Heart left ventricle (tissue), 16 donors: ENCODE measurements around the gene KCTD21. TPM values are rescaled to one million over a fixed set of nuclear protein-coding genes. Genes with fewer than 3 reads are reported as not detected.

Experiments
- ATAC-seq, 4 donors: fragments of 200-7000 bp; cut with Tn5 transposase; one replicate each; pipeline ENCODE4 v1.9.1; 2020 to 2022; ENCODE audit warnings: moderate library complexity in 4 of 4, mild to moderate bottlenecking in 3 of 4, moderate number of reproducible peaks in 1 of 4
- DNase-seq, 5 donors: peaks; one replicate each; pipeline ENCODE4 v3.0.0-alpha.2; 2020
- H3K27ac ChIP-seq, 12 donors: fragments of 200-600 bp; sonication (generic) in 4 of 12; one replicate each; pipeline versions ENCODE4 v1.5.0 to v1.8.0; 2016 to 2022; ENCODE audit warnings: mild to moderate bottlenecking in 2 of 12
- H3K27me3 ChIP-seq, 9 donors: fragments of 200-600 bp; sonication (generic) in 2 of 9; one replicate each; pipeline versions ENCODE4 v1.5.1 to v1.8.0; 2016 to 2022; ENCODE audit warnings: mild to moderate bottlenecking in 3 of 9
- H3K36me3 ChIP-seq, 9 donors: fragments of 200-600 bp; sonication (generic) in 2 of 9; one replicate each; pipeline versions ENCODE4 v1.5.0 to v1.8.0; 2018 to 2022; ENCODE audit warnings: mild to moderate bottlenecking in 2 of 9
- H3K4me1 ChIP-seq, 12 donors: fragments of 200-600 bp; sonication (generic) in 4 of 12; one replicate each; pipeline versions ENCODE4 v1.5.0 to v1.8.0; 2016 to 2022; ENCODE audit warnings: mild to moderate bottlenecking in 3 of 12
- H3K4me3 ChIP-seq, 12 donors: fragments of 200-600 bp; sonication (generic) in 4 of 12; one replicate each; pipeline versions ENCODE4 v1.5.0 to v1.8.0; 2017 to 2022; ENCODE audit warnings: mild to moderate bottlenecking in 9 of 12, moderate library complexity in 4 of 12
- H3K9me3 ChIP-seq, 12 donors: fragments of 200-600 bp; sonication (generic) in 4 of 12; one replicate each; pipeline versions ENCODE4 v1.5.0 to v1.8.0; 2016 to 2022; ENCODE audit warnings: mild to moderate bottlenecking in 1 of 12
- CTCF ChIP-seq, 12 donors: fragments of 200-600 bp; sonication (generic) in 4 of 12; IDR thresholded peaks; one replicate each; pipeline versions ENCODE4 v1.5.0 to v1.8.0; 2018 to 2022; ENCODE audit warnings: antibody characterized with exemption in 12 of 12, mild to moderate bottlenecking in 5 of 12
- POLR2A ChIP-seq, 2 donors: fragments of 450-650 bp; IDR thresholded peaks; one replicate each; pipeline ENCODE4 v1.6.1; 2017; ENCODE audit warnings: antibody characterized with exemption in 2 of 2, mild to moderate bottlenecking in 2 of 2, moderate library complexity in 2 of 2
- WGBS, 4 donors: extraction: QIAGEN DNeasy Blood & Tissue Kit in 2 of 4; methylation state at CpG; one replicate each; pipeline versions ENCODE4 v1.1.5 to v1.1.7; 2013 to 2018; 5-methylcytosine and 5-hydroxymethylcytosine counted together
- intact Hi-C, 10 donors: fragments of 100-400 bp; cut with DNase I; formaldehyde crosslinking; loops; one replicate each; pipeline versions ENCODE4 v1.11.1 to v1.14.2; 2022
- polyA plus RNA-seq, 2 donors: library from polyadenylated mRNA; stranded (reverse); fragments of 200-250 nt; gene quantifications; one replicate each; pipeline ENCODE4 v1.2.3, GENCODE V29; 2013
- total RNA-seq, 9 donors: library from RNA; depleted of rRNA in 2 of 9; stranded (reverse); fragments of >200 nt in 2 of 9; fragmentation: NEBNext Ultra II Directional in 3 of 9; extraction: Animal tissue kit (Norgen Biotek cat#: 25700) in 3 of 9; gene quantifications; one replicate each; pipeline versions ENCODE4 v1.1.0 to v1.2.4, GENCODE V29; 2016 to 2023
- donor health status: ischemic (EF 13 %, LVEDD 7.1; RV severe dilation, severe dysfunction).
- donor health status: healthy with polysubstance abuse.
- donor health status: DM: no; HTN: yes; CAD: no.
- donor health status: DM: no; HTN: no; CAD: no.
- donor health status: ischemic (EF 25% LVEDD 6.9; RV normal size, moderate dysfunction).
- donor health status: ischemic (EF 25% LVEDD 5.7; RV mildly dilated, moderate dysfunction).
- donor health status: healthy.
- donor health status: DM: yes; HTN: yes; CAD: no.
- donor health status: ischemic (EF 35%, LVEDD 5.7; RV mildly dilated, moderate dysfunction).
- donor health status: nonischemic (EF 11% LVEDD 7.7; RV severe dilation, severe dysfunction).
- donor health status: DM: yes; HTN: yes; CAD: no.
- donor health status: PGD.
- donor health status: ischemic (EF 29% LVEDD 5.4; RV normal size, mild dysfunction).
- donor health status: nonischemic (EF 23%, LVEDD 6.1; RV moderate dilation, normal function).

The KCTD21 gene
- total and polyA plus RNA-seq, 11 donors, result 3.4 to 10.9 (median 7.2) TPM

GRCh38 chr11:78187366-78188285 is 800 bp downstream of the KCTD21 start:
- DNase-seq, result peak in 3 of 5 donors; percentile 3 to 34 (median 14)
- ATAC-seq, result peak in 1 of 4 donors; percentile 28
- Histone ChIP-seq H3K4me1 (peaks cover 2 to 50% (median 36%) of the 10 kb centered on the region in 12 donors), H3K4me3 (peak overlapping the region; percentile 71 to 96 (median 88)), H3K36me3 (peaks cover 0 to 14% (median 3%) of the 10 kb centered on the region in 9 donors), H3K9me3 (no peaks in the 10 kb centered on the region), H3K27ac (peak overlapping the region in 11 of 12 donors; percentile 82 to 95 (median 89)), H3K27me3 (no peaks in the 10 kb centered on the region)
- WGBS, 4 donors, result 22 to 23% (median 22%) methylated on average over 30 to 31 of the region's 31 CpGs
- intact Hi-C loops, result loop anchor here in 7 of 10 donors (1.0 to 10.0 kb wide), 8 partner anchors 18 to 230 kb away; partner anchors contain the start of genes ALG8 (in 4 of the 7), GAB2 (in 1 of the 7) and NDUFC2 (in 1 of the 7)
- TF ChIP-seq POLR2A (IDR thresholded peaks at IDR 0.05), result no peak
- TF ChIP-seq CTCF (IDR thresholded peaks at IDR 0.05), result no peak

GRCh38 chr11:78181185-78181584 is 7.2 kb downstream of the KCTD21 start:
- H3K4me3 ChIP-seq, result no peak overlapping the region
- H3K9me3 ChIP-seq, result no peaks in the 10 kb centered on the region
- no peaks in the 10 kb centered on the region for H3K27me3 ChIP-seq
- peaks cover 0 to 12% (median under 1%) of the 10 kb centered on the region in 12 donors for H3K4me1 ChIP-seq
- ATAC-seq, result no peak
- no peak for DNase-seq
- TF ChIP-seq POLR2A (IDR thresholded peaks at IDR 0.05) (no peak), CTCF (IDR thresholded peaks at IDR 0.05) (no peak)
- peaks cover 0 to 22% (median 9%) of the 10 kb centered on the region in 9 donors for H3K36me3 ChIP-seq
- 76 to 81% (median 78%) methylated on average over 2 of the region's 2 CpGs for WGBS, 4 donors
- no peak overlapping the region for H3K27ac ChIP-seq
- intact Hi-C loops, result loop anchor here in 3 of 10 donors (10.0 kb wide), 2 partner anchors 96 to 106 kb away; partner anchors contain the start of gene NDUFC2 (in 1 of the 3)

- Histone ChIP-seq H3K27me3 (no peaks in the 10 kb centered on the region), H3K36me3 (peaks cover 0 to 22% (median 7%) of the 10 kb centered on the region in 9 donors), H3K9me3 (no peaks in the 10 kb centered on the region), H3K4me3 (no peak overlapping the region), H3K27ac (no peak overlapping the region), H3K4me1 (peaks cover 0 to 8% (median 0%) of the 10 kb centered on the region in 12 donors)
- TF ChIP-seq CTCF (IDR thresholded peaks at IDR 0.05) (no peak), POLR2A (IDR thresholded peaks at IDR 0.05) (no peak)
- 95 to 99% (median 96%) methylated on average over 4 of the region's 4 CpGs for WGBS, 4 donors
- DNase-seq (no peak), ATAC-seq (no peak)
- intact Hi-C loops, result loop anchor here in 3 of 10 donors (10.0 kb wide), 2 partner anchors 96 to 106 kb away; partner anchors contain the start of gene NDUFC2 (in 1 of the 3)
These were observed 7.7 kb downstream of the KCTD21 start for GRCh38 chr11:78180751-78181150.
